Astrocyte of the spinal cord (primary cell): ENCODE data around the gene PDXP.

Experiments
- DNase-seq: peaks from one replicate; pipeline ENCODE4 v3.0.0; 2011; ENCODE audit warnings: low read depth, low spot score
- H3K4me3 ChIP-seq: 2 replicates; pipeline ENCODE4 v1.5.1; 2011; ENCODE audit warnings: low read depth, mild to moderate bottlenecking, low read length, moderate library complexity
- in situ Hi-C: cut with HindIII; loops from 2 replicates; pipeline ENCODE4 v1.10.0; 2017; ENCODE audit warnings: low sequenced_read_pairs
- TF ChIP-seq, protein P1 (sequence below): IDR thresholded peaks from 2 replicates; pipeline ENCODE4 v1.5.1; 2012; ENCODE audit warnings: low read depth, mild to moderate bottlenecking, low read length, inconsistent platforms

The PDXP gene

DNA sequence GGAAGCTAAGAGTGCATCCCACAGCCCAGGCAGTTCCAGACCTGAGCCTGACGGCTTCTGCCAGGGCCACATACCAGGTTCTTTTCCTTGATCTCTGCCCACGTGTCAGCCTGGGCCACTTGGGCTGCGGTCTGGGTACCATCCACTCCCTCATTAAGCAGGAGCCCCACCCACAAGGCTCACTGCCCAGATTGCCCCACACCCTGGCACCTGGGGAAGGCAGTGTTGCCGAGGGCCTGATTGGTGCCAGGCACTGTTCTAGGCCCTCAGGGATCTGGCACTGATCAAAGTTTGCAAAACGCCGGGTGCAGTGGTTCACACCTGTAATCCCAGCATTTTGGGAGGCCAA lies 34.5 kb upstream of the PDXP start:
- no peak overlapping the region for H3K4me3 ChIP-seq
- DNase-seq: no peak
- TF ChIP-seq, protein P1, sequence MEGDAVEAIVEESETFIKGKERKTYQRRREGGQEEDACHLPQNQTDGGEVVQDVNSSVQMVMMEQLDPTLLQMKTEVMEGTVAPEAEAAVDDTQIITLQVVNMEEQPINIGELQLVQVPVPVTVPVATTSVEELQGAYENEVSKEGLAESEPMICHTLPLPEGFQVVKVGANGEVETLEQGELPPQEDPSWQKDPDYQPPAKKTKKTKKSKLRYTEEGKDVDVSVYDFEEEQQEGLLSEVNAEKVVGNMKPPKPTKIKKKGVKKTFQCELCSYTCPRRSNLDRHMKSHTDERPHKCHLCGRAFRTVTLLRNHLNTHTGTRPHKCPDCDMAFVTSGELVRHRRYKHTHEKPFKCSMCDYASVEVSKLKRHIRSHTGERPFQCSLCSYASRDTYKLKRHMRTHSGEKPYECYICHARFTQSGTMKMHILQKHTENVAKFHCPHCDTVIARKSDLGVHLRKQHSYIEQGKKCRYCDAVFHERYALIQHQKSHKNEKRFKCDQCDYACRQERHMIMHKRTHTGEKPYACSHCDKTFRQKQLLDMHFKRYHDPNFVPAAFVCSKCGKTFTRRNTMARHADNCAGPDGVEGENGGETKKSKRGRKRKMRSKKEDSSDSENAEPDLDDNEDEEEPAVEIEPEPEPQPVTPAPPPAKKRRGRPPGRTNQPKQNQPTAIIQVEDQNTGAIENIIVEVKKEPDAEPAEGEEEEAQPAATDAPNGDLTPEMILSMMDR: no peak
- in situ Hi-C loops: no loop called here

DNA sequence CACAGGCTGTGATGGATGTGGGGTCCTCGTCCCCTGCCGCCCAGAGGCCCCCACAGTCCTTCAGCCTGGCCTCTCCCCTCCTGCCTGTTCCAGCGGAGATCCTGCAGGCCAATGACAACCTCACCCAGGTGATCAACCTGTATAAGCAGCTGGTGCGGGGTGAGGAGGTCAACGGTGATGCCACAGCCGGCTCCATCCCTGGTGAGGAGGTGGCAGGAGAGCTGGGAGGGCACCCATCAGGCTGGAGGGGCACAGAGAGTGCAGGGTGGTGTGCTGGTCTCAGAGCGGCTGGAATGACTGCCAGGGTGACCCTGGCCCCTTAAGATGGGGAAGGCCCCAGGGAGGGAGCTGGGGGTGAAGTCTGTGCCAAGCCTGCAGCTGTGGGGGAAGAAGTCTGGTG lies 33.6 kb upstream of the PDXP start:
- H3K4me3 ChIP-seq: no peak overlapping the region
- in situ Hi-C loops: no loop called here
- TF ChIP-seq, protein P1: no peak
- no peak for DNase-seq

DNA sequence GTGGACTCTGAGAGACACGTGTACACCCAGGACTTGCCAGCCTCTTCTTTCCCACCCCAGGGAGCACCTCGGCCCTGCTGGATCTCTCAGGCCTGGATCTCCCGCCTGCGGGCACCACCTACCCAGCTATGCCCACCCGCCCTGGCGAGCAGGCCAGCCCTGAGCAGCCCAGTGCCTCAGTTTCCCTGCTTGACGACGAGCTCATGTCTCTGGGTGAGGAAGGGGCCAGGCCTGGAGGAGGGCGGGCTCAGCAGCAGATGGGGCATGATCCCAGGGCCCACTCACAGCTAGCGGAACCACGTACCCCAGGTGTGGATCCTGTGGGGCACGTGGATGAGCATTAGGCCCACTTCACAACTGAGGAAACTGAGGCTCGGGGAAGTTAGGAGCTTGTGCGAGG lies 32.8 kb upstream of the PDXP start:
- no peak overlapping the region for H3K4me3 ChIP-seq
- in situ Hi-C loops: no loop called here
- DNase-seq: no peak
- TF ChIP-seq, protein P1: no peak

DNA sequence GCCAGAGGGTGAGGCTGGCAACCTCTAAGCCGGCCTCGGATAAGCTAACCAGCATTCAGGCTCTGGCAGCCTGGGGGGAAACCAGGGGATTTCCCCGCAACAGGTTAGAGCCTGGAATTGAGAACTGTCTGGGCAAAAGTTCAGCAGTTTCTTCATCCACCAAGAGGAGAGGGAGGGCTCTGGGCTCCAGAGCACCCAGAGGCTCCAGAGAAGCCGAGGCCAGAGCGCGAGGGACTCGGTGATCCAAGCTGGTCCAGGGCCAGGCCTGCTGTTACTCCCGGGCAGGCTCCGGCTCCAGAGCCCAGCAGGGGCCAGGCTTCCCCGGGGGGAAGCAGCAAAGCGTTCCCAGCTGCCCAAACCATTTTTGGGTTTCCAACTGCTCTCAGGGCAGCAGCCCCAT lies 32.4 kb upstream of the PDXP start:
- in situ Hi-C loops: no loop called here
- TF ChIP-seq, protein P1: no peak
- no peak overlapping the region for H3K4me3 ChIP-seq
- DNase-seq: no peak

DNA sequence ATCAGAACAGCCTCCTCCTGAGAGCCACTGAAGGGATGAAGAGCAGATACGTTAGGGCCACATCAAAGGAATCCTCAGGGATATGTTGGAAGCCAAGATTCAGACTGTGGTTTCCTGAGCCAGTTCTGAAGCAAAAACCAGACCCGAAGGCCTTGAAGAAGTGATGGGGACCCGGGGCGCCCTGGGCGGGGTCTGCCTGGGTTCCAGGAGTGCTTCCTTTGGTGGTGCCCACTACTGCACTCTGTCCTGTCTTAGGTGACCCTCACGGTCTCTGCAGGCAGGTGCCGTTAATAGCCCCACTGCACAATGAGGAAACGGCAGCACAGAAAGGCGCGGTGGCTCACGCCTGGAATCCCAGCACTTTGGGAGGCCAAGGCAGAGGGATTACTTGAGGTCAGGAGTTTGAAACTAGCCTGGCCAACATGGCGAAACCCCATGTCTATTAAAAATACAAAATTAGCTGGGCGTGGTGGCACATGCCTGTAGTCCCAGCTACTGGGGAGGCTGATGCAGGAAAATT lies 31.9 kb upstream of the PDXP start:
- in situ Hi-C loops: no loop called here
- no peak for DNase-seq
- H3K4me3 ChIP-seq: no peak overlapping the region

DNA sequence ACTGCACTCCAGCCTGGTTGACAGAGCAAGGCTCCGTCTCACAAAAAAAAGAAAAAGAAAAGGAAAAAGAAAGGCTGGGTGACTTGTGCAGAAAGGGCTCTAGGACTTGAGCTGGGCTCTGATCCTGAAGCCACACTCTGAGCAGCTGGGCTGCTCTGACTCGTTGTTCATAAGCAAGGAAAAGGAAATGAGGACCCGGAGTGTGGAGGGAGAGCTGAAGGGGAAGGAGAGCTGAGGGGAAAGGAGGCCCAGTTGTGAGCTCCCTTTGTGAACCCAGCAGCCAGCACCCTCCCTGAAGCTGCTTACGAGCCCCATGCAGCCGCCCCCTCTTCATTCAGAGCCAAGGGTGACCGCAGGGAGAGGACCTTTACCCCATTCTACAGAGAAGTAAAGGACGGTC lies 31.4 kb upstream of the PDXP start:
- no peak for DNase-seq
- in situ Hi-C loops: no loop called here
- TF ChIP-seq, protein P1: no peak
- no peak overlapping the region for H3K4me3 ChIP-seq

More for the DNA sequence above, 31.9 kb upstream of the PDXP start:
- TF ChIP-seq, protein P1: no peak

DNA sequence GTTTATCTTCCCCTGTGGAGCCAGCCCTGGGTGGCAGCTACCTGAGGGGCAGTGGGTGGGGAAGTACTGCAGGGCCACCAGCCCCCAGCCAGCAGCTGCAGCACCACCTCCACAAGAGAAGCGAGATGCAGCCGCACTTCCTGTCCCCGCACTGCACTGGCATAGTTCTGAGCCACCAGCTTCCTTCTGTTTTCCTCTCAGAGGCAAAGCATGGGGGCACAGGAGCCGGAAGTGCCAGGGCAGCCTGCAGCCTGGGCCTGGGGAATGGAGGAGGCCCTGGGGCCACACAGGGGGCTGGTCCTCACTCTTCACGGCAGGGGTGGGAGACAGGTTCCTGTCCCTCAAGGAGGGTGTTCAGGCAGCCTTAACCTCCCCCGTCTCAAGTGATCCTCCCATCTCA lies 31.0 kb upstream of the PDXP start:
- TF ChIP-seq, protein P1: no peak
- no peak overlapping the region for H3K4me3 ChIP-seq
- no peak for DNase-seq
- in situ Hi-C loops: no loop called here
